HepG2 (cell line): ENCODE data around the gene HK2. TPM values are rescaled to one million over a fixed set of nuclear protein-coding genes. Genes with fewer than 3 reads are reported as not detected.

Experiments
- ARNTL ChIP-seq: sonication (generic); formaldehyde crosslinking; IDR thresholded peaks from 2 replicates; pipeline ENCODE4 v1.4.0; 2020; ENCODE audit warnings: mild to moderate bottlenecking, missing genetic modification reagents
- CSRNP1 ChIP-seq: sonication (generic); formaldehyde crosslinking; IDR thresholded peaks from 2 replicates; pipeline ENCODE4 v1.8.1; 2023; ENCODE audit warnings: mild to moderate bottlenecking, missing genetic modification reagents
- FOXK1 ChIP-seq: sonication (generic); formaldehyde crosslinking; IDR thresholded peaks from 2 replicates; pipeline ENCODE4 v1.4.0; 2020; ENCODE audit warnings: low read depth, missing genetic modification reagents, borderline replicate concordance
- HMGXB4 ChIP-seq, 2 experiments: sonication (generic) in 1 of 2; formaldehyde crosslinking in 1 of 2; IDR thresholded peaks; 2 replicates each; pipeline versions ENCODE4 v1.4.0 to v1.6.1; 2018 to 2020; ENCODE audit warnings: missing genetic modification reagents in 2 of 2, borderline replicate concordance in 1 of 2, low read depth in 1 of 2, mild to moderate bottlenecking in 1 of 2, missing biosample characterization in 1 of 2
- HOMEZ ChIP-seq: IDR thresholded peaks from 2 replicates; pipeline ENCODE4 v1.6.1; 2016; ENCODE audit warnings: low read depth
- MIER3 ChIP-seq: IDR thresholded peaks from 2 replicates; pipeline ENCODE4 v1.6.1; 2016; ENCODE audit warnings: missing compliant biosample characterization, borderline replicate concordance
- MYNN ChIP-seq: sonication (generic); formaldehyde crosslinking; IDR thresholded peaks from 2 replicates; pipeline ENCODE4 v1.4.0; 2020; ENCODE audit warnings: mild to moderate bottlenecking, low read depth, missing genetic modification reagents
- NFKBIZ ChIP-seq: IDR thresholded peaks from 2 replicates; pipeline ENCODE4 v1.6.1; 2018; ENCODE audit warnings: missing genetic modification reagents, missing compliant biosample characterization
- POLR2G ChIP-seq: fragments of 200-400 bp; formaldehyde crosslinking; IDR thresholded peaks from 2 replicates; pipeline ENCODE4 v1.6.1; 2018; ENCODE audit warnings: mild to moderate bottlenecking, low read depth, low read length, moderate library complexity
- RELA ChIP-seq: sonication (generic); formaldehyde crosslinking; IDR thresholded peaks from 2 replicates; pipeline ENCODE4 v1.4.0; 2020; ENCODE audit warnings: missing genetic modification reagents
- REPIN1 ChIP-seq: sonication (generic); formaldehyde crosslinking; IDR thresholded peaks from 2 replicates; pipeline ENCODE4 v1.8.0; 2022; ENCODE audit warnings: missing genetic modification reagents, low read depth, mild to moderate bottlenecking, borderline replicate concordance
- SETDB1 ChIP-seq: sonication (generic); formaldehyde crosslinking; IDR thresholded peaks from 2 replicates; pipeline ENCODE4 v1.5.1; 2020; ENCODE audit warnings: missing genetic modification reagents, mild to moderate bottlenecking, borderline replicate concordance
- SIX4 ChIP-seq: sonication (generic); formaldehyde crosslinking; IDR thresholded peaks from 2 replicates; pipeline ENCODE4 v1.4.0; 2020; ENCODE audit warnings: missing genetic modification reagents
- STAT5B ChIP-seq: sonication (generic); formaldehyde crosslinking; IDR thresholded peaks from 2 replicates; pipeline ENCODE4 v1.4.0; 2020; ENCODE audit warnings: missing genetic modification reagents
- XRCC5 ChIP-seq: fragments of 200-400 bp; formaldehyde crosslinking; optimal IDR thresholded peaks from 2 replicates; pipeline ENCODE3; 2017; ENCODE audit warnings: mild to moderate bottlenecking, low read length
- ZBTB38 ChIP-seq: sonication (generic); formaldehyde crosslinking; IDR thresholded peaks from 2 replicates; pipeline ENCODE4 v1.5.1; 2020; ENCODE audit warnings: mild to moderate bottlenecking, missing genetic modification reagents
- polyA plus RNA-seq, 8 experiments: library from polyadenylated mRNA; depleted of rRNA in 3 of 8; stranded (reverse) in 7 of 8; unstranded in 1 of 8; fragments of >200 nt; fragmentation: Illumina TruSeq in 4 of 8; extraction: Trizol in 4 of 8; gene quantifications; 2 replicates each; pipeline versions ENCODE4 v1.2.1 to v1.2.3, GENCODE V29; 2011 to 2016; ENCODE audit warnings: low read depth in 4 of 8, missing spikeins in 1 of 8, mixed read lengths in 1 of 8; ENCODE audit not compliant: insufficient read depth in 1 of 8
- total RNA-seq, 5 experiments: library from RNA; depleted of rRNA; stranded (reverse); fragments of >200 nt; fragmentation: Illumina TruSeq; extraction: Trizol; gene quantifications; 2 replicates each; pipeline ENCODE4 v1.2.3, GENCODE V29; 2016; ENCODE audit warnings: low read depth in 1 of 5
- TF ChIP-seq, protein P1 (sequence below): sonication (generic); formaldehyde crosslinking; IDR thresholded peaks from 2 replicates; pipeline ENCODE4 v1.9.0; 2021; ENCODE audit warnings: mild to moderate bottlenecking, missing genetic modification reagents

Gene HK2
- total and polyA plus RNA-seq, 2 of the 13 experiments (the other 11 are each of a cell fraction or from before 2014, with no cell fraction given), result 13.2 to 101 TPM

DNA sequence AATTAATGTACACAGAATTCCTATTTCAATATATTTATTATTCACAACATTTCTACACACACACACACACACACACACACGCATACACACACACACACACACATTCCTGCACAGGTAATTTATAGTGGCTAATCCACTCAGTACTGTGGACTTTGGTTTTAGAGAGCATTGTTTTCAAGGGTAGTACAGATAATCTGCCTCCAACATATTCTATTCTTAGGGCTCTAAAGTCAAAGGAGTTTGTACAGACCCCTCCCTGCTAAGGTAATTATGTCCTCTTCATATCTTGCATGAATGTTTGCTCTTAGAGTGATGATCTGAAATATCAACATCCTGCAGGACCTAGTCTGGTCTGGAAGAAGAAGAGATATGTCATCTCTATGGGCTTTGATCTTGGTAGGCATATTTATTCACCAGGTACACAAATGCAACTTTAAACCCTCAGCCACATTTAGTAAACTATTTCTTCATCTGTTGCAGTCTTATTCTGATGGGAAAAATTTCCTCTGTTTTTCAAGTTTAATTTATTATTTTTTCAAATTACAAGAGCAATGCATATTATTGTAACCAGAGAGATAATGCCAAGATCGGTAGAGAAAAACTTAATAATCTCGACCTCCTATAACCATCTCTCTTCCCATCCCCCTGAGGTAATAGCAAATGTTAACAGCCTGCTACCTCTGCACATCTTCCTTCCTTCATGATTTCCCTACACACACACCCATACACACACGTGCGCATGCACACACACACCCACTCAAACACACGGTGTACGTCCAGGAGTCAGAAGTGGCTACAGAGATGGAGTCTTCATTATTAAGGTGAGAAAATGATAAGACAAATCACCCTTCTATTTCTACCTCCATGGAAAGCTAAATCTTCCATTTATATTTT is 106.2 kb downstream of the HK2 start (continued):
- no peak for TF ChIP-seq NFKBIZ (CRISPR knock-in tag)
- no peak for TF ChIP-seq ZBTB38 (CRISPR knock-in tag)
- TF ChIP-seq ARNTL (CRISPR knock-in tag), result peak; percentile 73
- TF ChIP-seq HMGXB4 (CRISPR knock-in tag; IDR thresholded peaks at IDR 0.05; ENCODE audit: borderline replicate concordance in 1 of 2, low read depth in 1 of 2), result peak in 1 of 2 experiments; percentile 56; a peak in 2 of 4 replicates
- peak; percentile 91 for TF ChIP-seq SIX4 (CRISPR knock-in tag)
- TF ChIP-seq, protein P1, sequence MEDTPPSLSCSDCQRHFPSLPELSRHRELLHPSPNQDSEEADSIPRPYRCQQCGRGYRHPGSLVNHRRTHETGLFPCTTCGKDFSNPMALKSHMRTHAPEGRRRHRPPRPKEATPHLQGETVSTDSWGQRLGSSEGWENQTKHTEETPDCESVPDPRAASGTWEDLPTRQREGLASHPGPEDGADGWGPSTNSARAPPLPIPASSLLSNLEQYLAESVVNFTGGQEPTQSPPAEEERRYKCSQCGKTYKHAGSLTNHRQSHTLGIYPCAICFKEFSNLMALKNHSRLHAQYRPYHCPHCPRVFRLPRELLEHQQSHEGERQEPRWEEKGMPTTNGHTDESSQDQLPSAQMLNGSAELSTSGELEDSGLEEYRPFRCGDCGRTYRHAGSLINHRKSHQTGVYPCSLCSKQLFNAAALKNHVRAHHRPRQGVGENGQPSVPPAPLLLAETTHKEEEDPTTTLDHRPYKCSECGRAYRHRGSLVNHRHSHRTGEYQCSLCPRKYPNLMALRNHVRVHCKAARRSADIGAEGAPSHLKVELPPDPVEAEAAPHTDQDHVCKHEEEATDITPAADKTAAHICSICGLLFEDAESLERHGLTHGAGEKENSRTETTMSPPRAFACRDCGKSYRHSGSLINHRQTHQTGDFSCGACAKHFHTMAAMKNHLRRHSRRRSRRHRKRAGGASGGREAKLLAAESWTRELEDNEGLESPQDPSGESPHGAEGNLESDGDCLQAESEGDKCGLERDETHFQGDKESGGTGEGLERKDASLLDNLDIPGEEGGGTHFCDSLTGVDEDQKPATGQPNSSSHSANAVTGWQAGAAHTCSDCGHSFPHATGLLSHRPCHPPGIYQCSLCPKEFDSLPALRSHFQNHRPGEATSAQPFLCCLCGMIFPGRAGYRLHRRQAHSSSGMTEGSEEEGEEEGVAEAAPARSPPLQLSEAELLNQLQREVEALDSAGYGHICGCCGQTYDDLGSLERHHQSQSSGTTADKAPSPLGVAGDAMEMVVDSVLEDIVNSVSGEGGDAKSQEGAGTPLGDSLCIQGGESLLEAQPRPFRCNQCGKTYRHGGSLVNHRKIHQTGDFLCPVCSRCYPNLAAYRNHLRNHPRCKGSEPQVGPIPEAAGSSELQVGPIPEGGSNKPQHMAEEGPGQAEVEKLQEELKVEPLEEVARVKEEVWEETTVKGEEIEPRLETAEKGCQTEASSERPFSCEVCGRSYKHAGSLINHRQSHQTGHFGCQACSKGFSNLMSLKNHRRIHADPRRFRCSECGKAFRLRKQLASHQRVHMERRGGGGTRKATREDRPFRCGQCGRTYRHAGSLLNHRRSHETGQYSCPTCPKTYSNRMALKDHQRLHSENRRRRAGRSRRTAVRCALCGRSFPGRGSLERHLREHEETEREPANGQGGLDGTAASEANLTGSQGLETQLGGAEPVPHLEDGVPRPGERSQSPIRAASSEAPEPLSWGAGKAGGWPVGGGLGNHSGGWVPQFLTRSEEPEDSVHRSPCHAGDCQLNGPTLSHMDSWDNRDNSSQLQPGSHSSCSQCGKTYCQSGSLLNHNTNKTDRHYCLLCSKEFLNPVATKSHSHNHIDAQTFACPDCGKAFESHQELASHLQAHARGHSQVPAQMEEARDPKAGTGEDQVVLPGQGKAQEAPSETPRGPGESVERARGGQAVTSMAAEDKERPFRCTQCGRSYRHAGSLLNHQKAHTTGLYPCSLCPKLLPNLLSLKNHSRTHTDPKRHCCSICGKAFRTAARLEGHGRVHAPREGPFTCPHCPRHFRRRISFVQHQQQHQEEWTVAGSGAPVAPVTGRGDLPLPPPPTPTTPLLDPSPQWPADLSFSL (CRISPR knock-in tag), result peak; percentile 96
- peak; percentile 31; the same call in 1 of the 2 replicates for TF ChIP-seq REPIN1 (CRISPR knock-in tag)
- TF ChIP-seq HOMEZ, result peak; percentile 72
- no peak for TF ChIP-seq MYNN
- peak; percentile 77; the same call in 1 of the 2 replicates for TF ChIP-seq MIER3
- peak; percentile 84 for TF ChIP-seq FOXK1
- no peak for TF ChIP-seq XRCC5
- TF ChIP-seq STAT5B (CRISPR knock-in tag), result peak; percentile 67; the same call in 1 of the 2 replicates
- no peak for TF ChIP-seq RELA (CRISPR knock-in tag)
- peak; percentile 60; the same call in 1 of the 2 replicates for TF ChIP-seq CSRNP1
- TF ChIP-seq SETDB1 (CRISPR knock-in tag), result no peak
- no peak for TF ChIP-seq POLR2G
